HG02798 (cell line): ENCODE data around the gene CADPS2.
A peak's percentile ranks its signal among the peaks of the same experiment; 100 is the strongest.

Source experiments
- ATAC-seq: cut with Tn5 transposase; IDR thresholded peaks from one replicate; pipeline ENCODE4 v1.9.1; 2021; ENCODE audit warnings: mild to moderate bottlenecking; ENCODE audit not compliant: unreplicated experiment, poor library complexity

The CADPS2 gene

GRCh38 chr7:122416336-122416735, 469.9 kb downstream of the CADPS2 start:
- ATAC-seq = no peak

- ATAC-seq = no peak
Measured at GRCh38 chr7:122415510-122415909, 470.8 kb downstream of the CADPS2 start.

GRCh38 chr7:122413339-122413738, 472.9 kb downstream of the CADPS2 start:
- no peak for ATAC-seq

GRCh38 chr7:122412883-122413282, 473.4 kb downstream of the CADPS2 start:
- ATAC-seq = no peak

GRCh38 chr7:122412441-122412840, 473.8 kb downstream of the CADPS2 start:
- ATAC-seq = no peak

GRCh38 chr7:122407195-122407594, 479.1 kb downstream of the CADPS2 start:
- ATAC-seq = no peak

- no peak for ATAC-seq
Measured at GRCh38 chr7:122403113-122403512, 483.1 kb downstream of the CADPS2 start.

- no peak for ATAC-seq
Measured at GRCh38 chr7:122402235-122402634, 484.0 kb downstream of the CADPS2 start.

GRCh38 chr7:122397381-122397780, 488.9 kb downstream of the CADPS2 start:
- ATAC-seq = no peak

GRCh38 chr7:122394512-122394911, 491.7 kb downstream of the CADPS2 start:
- ATAC-seq = no peak

GRCh38 chr7:122384528-122384927, 501.7 kb downstream of the CADPS2 start:
- no peak for ATAC-seq

- peak; percentile 88 for ATAC-seq
Measured at GRCh38 chr7:122383934-122384333, 502.3 kb downstream of the CADPS2 start.

GRCh38 chr7:122380992-122381391, 505.3 kb downstream of the CADPS2 start:
- peak; percentile 42 for ATAC-seq

- no peak for ATAC-seq
Measured at GRCh38 chr7:122379491-122379890, 506.8 kb downstream of the CADPS2 start.

- no peak for ATAC-seq
Measured at GRCh38 chr7:122369756-122370155, 516.5 kb downstream of the CADPS2 start.

GRCh38 chr7:122364761-122365280, 521.4 kb downstream of the CADPS2 start:
- ATAC-seq = no peak

- ATAC-seq = no peak
Measured at GRCh38 chr7:122363144-122363543, 523.1 kb downstream of the CADPS2 start.

GRCh38 chr7:122362473-122362872, 523.8 kb downstream of the CADPS2 start:
- no peak for ATAC-seq

- ATAC-seq = no peak
Measured at GRCh38 chr7:122354656-122355055, 531.6 kb downstream of the CADPS2 start.

GRCh38 chr7:122352454-122352853, 533.8 kb downstream of the CADPS2 start:
- no peak for ATAC-seq

- ATAC-seq = no peak
Measured at GRCh38 chr7:122350701-122351100, 535.6 kb downstream of the CADPS2 start.

- no peak for ATAC-seq
Measured at GRCh38 chr7:122344303-122344620, 542.0 kb downstream of the CADPS2 start.
